BLaER1 treated with 17β-estradiol and CSF1 and Interleukin-3, amounts not matched to agents 10 nM and 100 nM (cell line): ENCODE results near the gene TIPIN.
"Not testable (repeated sequence)": the region's sequence is repeated elsewhere in the genome, so short reads cannot be mapped to it uniquely, and the experiment has no call there.

Experiments used
- H3K27ac ChIP-seq, 11 experiments: shearing (Covaris generic); formaldehyde crosslinking; 2 replicates each; pipeline ENCODE4 v1.8.1; 2022
- H3K27me3 ChIP-seq, 11 experiments: shearing (Covaris generic); formaldehyde crosslinking; 2 replicates each; pipeline ENCODE4 v1.8.1; 2022
- H3K36me3 ChIP-seq, 11 experiments: shearing (Covaris generic); formaldehyde crosslinking; 2 replicates each; pipeline ENCODE4 v1.8.1; 2022
- H3K4me1 ChIP-seq, 10 experiments: shearing (Covaris generic); formaldehyde crosslinking; 2 replicates each; pipeline ENCODE4 v1.8.1; 2022
- H3K4me2 ChIP-seq, 11 experiments: shearing (Covaris generic); formaldehyde crosslinking; 2 replicates each; pipeline ENCODE4 v1.8.1; 2022
- H3K4me3 ChIP-seq, 10 experiments: shearing (Covaris generic); formaldehyde crosslinking; 2 replicates each; pipeline ENCODE4 v1.8.1; 2022
- H3K9ac ChIP-seq, 11 experiments: shearing (Covaris generic); formaldehyde crosslinking; 2 replicates each; pipeline ENCODE4 v1.8.1; 2022
- H3K9me3 ChIP-seq, 11 experiments: shearing (Covaris generic); formaldehyde crosslinking; replicated peaks in 1 of 11; 2 replicates each; pipeline ENCODE4 v1.8.1; 2022
- H4K20me1 ChIP-seq, 11 experiments: shearing (Covaris generic); formaldehyde crosslinking; 2 replicates each; pipeline ENCODE4 v1.8.1; 2022
- Cebpa-rat ChIP-seq, 11 experiments: shearing (Covaris generic); IDR thresholded peaks; 2 replicates each; pipeline ENCODE4 v1.8.1; 2022

TIPIN gene

GRCh38 chr15:66389098-66389858 is 32.8 kb upstream of the TIPIN start:
- Histone ChIP-seq H3K36me3 (peaks cover 0 to 48% (median 17%) of the 10 kb centered on the region in 11 experiments; a peak in 14 of 22 replicates), H3K27ac (peak overlapping the region in 7 of 11 experiments; percentile 26 to 71 (median 53); a peak in 14 of 22 replicates), H3K4me3 (peak overlapping the region in 8 of 10 experiments; percentile 78 to 96 (median 91); a peak in 16 of 20 replicates), H3K27me3 (no peaks in the 10 kb centered on the region), H4K20me1 (peaks cover 64 to 73% (median 69%) of the 10 kb centered on the region in 11 experiments; a peak in 21 of 22 replicates), H3K9me3 (no peaks in the 10 kb centered on the region), H3K4me1 (peaks cover 53 to 73% (median 63%) of the 10 kb centered on the region in 10 experiments), H3K4me2 (peak overlapping the region; percentile 85 to 99 (median 96)), H3K9ac (peak overlapping the region in 7 of 11 experiments; percentile 22 to 94 (median 86); a peak in 9 of 22 replicates)
- TF ChIP-seq Cebpa-rat (IDR thresholded peaks at IDR 0.05) = no peak

- Histone ChIP-seq H4K20me1 (peaks cover 57 to 66% (median 62%) of the 10 kb centered on the region in 11 experiments; a peak in 21 of 22 replicates), H3K4me1 (peaks cover 53 to 66% (median 61%) of the 10 kb centered on the region in 10 experiments), H3K27ac (no peak overlapping the region), H3K4me3 (peak overlapping the region; percentile 78 to 96 (median 91); a peak in 19 of 20 replicates), H3K36me3 (peaks cover 0 to 41% (median 17%) of the 10 kb centered on the region in 11 experiments; a peak in 14 of 22 replicates), H3K27me3 (no peaks in the 10 kb centered on the region), H3K9me3 (no peaks in the 10 kb centered on the region), H3K9ac (peak overlapping the region; percentile 84 to 94 (median 89); a peak in 19 of 22 replicates), H3K4me2 (peak overlapping the region; percentile 85 to 99 (median 96))
- no peak for TF ChIP-seq Cebpa-rat (IDR thresholded peaks at IDR 0.05)
These were observed 32.1 kb upstream of the TIPIN start for GRCh38 chr15:66388576-66388975.

GRCh38 chr15:66388043-66388363 is 31.5 kb upstream of the TIPIN start:
- TF ChIP-seq Cebpa-rat (IDR thresholded peaks at IDR 0.05) = no peak
- H3K9me3 ChIP-seq = no peaks in the 10 kb centered on the region
- H3K27ac ChIP-seq = peak overlapping the region in 10 of 11 experiments; percentile 74 to 91 (median 85); a peak in 18 of 22 replicates
- peak overlapping the region; percentile 78 to 96 (median 91) for H3K4me3 ChIP-seq
- H3K4me1 ChIP-seq = peaks cover 53 to 60% (median 56%) of the 10 kb centered on the region in 10 experiments
- H3K4me2 ChIP-seq = peak overlapping the region; percentile 85 to 99 (median 96)
- peaks cover 52 to 60% (median 56%) of the 10 kb centered on the region in 11 experiments; a peak in 21 of 22 replicates for H4K20me1 ChIP-seq
- H3K27me3 ChIP-seq = no peaks in the 10 kb centered on the region
- peak overlapping the region; percentile 84 to 94 (median 89) for H3K9ac ChIP-seq
- peaks cover 0 to 36% (median 13%) of the 10 kb centered on the region in 11 experiments; a peak in 14 of 22 replicates for H3K36me3 ChIP-seq

- H3K36me3 ChIP-seq = peaks cover 0 to 30% (median 10%) of the 10 kb centered on the region in 11 experiments; a peak in 10 of 22 replicates
- H4K20me1 ChIP-seq = peaks cover 48 to 54% (median 51%) of the 10 kb centered on the region in 11 experiments; a peak in 21 of 22 replicates
- peak overlapping the region; percentile 78 to 96 (median 91) for H3K4me3 ChIP-seq
- H3K9ac ChIP-seq = peak overlapping the region; percentile 84 to 94 (median 89)
- no peaks in the 10 kb centered on the region for H3K9me3 ChIP-seq
- H3K27ac ChIP-seq = peak overlapping the region; percentile 48 to 91 (median 84)
- peaks cover 51 to 57% (median 54%) of the 10 kb centered on the region in 10 experiments for H3K4me1 ChIP-seq
- peak overlapping the region; percentile 85 to 99 (median 96) for H3K4me2 ChIP-seq
- TF ChIP-seq Cebpa-rat (IDR thresholded peaks at IDR 0.05) = no peak
- no peaks in the 10 kb centered on the region for H3K27me3 ChIP-seq
These were observed 30.9 kb upstream of the TIPIN start for GRCh38 chr15:66387163-66388042.

GRCh38 chr15:66386204-66387123 is 30.0 kb upstream of the TIPIN start, which contains the start of gene MAP2K1:
TSS of gene MAP2K1 (plus strand) at chr15:66386912. CDS start at chr15:66387348, 436 bp downstream.
- peaks cover 39 to 44% (median 42%) of the 10 kb centered on the region in 11 experiments; a peak in 21 of 22 replicates for H4K20me1 ChIP-seq
- peaks cover 44 to 49% (median 47%) of the 10 kb centered on the region in 10 experiments for H3K4me1 ChIP-seq
- H3K27me3 ChIP-seq = no peaks in the 10 kb centered on the region
- H3K9me3 ChIP-seq = no peaks in the 10 kb centered on the region
- peak within 1 kb of the TSS; percentile 78 to 96 (median 91) for H3K4me3 ChIP-seq
- peak within 1 kb of the TSS; percentile 48 to 91 (median 84) for H3K27ac ChIP-seq
- peak within 1 kb of the TSS; percentile 85 to 99 (median 96) for H3K4me2 ChIP-seq
- H3K9ac ChIP-seq = peak within 1 kb of the TSS; percentile 84 to 94 (median 89)
- TF ChIP-seq Cebpa-rat (IDR thresholded peaks at IDR 0.05) = no peak
- peaks cover 0 to 20% (median 3%) of the 10 kb centered on the region in 11 experiments; a peak in 7 of 22 replicates for H3K36me3 ChIP-seq

GRCh38 chr15:66381376-66381775 is 24.9 kb upstream of the TIPIN start:
- not testable (repeated sequence) for H3K9ac ChIP-seq

GRCh38 chr15:66378814-66379430 is 22.4 kb upstream of the TIPIN start:
- TF ChIP-seq Cebpa-rat (IDR thresholded peaks at IDR 0.05) = no peak
- peaks cover 0 to 18% (median 9%) of the 10 kb centered on the region in 10 experiments; a peak in 13 of 20 replicates for H3K4me1 ChIP-seq
- H3K4me2 ChIP-seq = no peak overlapping the region
- H3K36me3 ChIP-seq = peaks cover 0 to 10% (median 0%) of the 10 kb centered on the region in 11 experiments; a peak in 6 of 22 replicates
- H3K9me3 ChIP-seq = peaks cover 12 to 14% (median 13%) of the 10 kb centered on the region in 11 experiments
- H3K27me3 ChIP-seq = no peaks in the 10 kb centered on the region
- no peak overlapping the region for H3K9ac ChIP-seq
- no peak overlapping the region for H3K27ac ChIP-seq
- H4K20me1 ChIP-seq = no peaks in the 10 kb centered on the region
- no peak overlapping the region for H3K4me3 ChIP-seq

More at GRCh38 chr15:66381376-66381775, 24.9 kb upstream of the TIPIN start:
- H3K36me3 ChIP-seq, H3K27ac ChIP-seq, H4K20me1 ChIP-seq, H3K4me3 ChIP-seq, H3K27me3 ChIP-seq, H3K4me2 ChIP-seq, H3K9me3 ChIP-seq: not testable (repeated sequence)
- peaks cover 8 to 17% (median 10%) of the 10 kb centered on the region in 10 experiments for H3K4me1 ChIP-seq
